ENCODE measurements around the gene CELF1.

The CELF1 gene

GRCh38 chr11:47426062-47426956, 126.6 kb downstream of the CELF1 start, which contains the start of gene PSMC3:
Gene PSMC3, minus strand, starts transcription at chr11:47426439. Its CDS starts 160 bp downstream, at chr11:47426279.
- peak; percentile 98 for DNase-seq (ENCODE audit: low read depth in 2 of 2, low spot score in 1 of 2)

GRCh38 chr11:47425611-47426010, 127.3 kb downstream of the CELF1 start:
- DNase-seq (ENCODE audit: low read depth in 2 of 2, low spot score in 1 of 2) = no peak

DNA sequence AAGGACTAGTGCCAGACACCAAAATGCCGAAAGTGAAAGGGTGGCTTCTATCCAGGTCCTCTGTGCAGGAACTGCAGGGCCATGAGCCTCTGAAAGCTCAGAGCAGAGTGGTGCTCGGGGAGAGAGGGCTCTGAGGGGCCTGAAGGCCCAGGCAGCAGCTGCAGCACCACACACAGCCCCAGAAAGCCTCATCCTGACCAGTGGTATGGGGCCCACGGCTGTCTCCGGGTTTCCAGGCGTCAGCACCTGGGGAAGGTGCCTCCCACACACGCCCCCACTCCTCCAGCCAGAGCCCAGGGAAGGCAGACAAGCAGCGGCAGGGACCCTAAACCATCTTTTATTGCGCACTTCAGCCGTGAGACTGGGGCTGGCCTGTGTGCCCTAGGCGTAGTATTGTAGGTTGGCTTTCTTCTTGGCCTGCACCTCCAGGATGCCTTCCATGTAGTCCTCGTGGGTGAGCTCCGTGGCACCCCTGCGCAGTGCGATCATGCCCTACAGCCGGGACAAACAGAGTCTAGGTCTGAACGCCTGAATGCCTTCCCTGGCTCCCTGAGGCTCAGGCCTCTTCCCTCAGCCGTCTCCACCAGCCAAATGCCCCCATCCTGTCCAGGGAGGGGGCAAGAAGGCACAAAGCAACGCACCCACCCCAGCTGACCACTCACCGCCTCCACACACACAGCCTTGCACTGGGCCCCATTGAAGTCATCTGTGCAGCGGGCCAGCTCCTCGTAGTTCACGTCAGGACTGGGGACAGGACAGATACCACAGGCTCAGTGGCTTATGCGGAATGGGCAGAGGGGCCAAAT, 134.3 kb downstream of the CELF1 start:
- DNase-seq (ENCODE audit: low read depth in 2 of 2, low spot score in 1 of 2) = no peak

GRCh38 chr11:47417712-47418111, 135.2 kb downstream of the CELF1 start:
- DNase-seq (ENCODE audit: low read depth in 2 of 2, low spot score in 1 of 2) = no peak

- DNase-seq (ENCODE audit: low read depth in 2 of 2, low spot score in 1 of 2) = no peak
Measured at GRCh38 chr11:47415949-47416472, 136.9 kb downstream of the CELF1 start.
